Measurements from ENCODE around the gene VMP1. TPM values are rescaled to one million over a fixed set of nuclear protein-coding genes. Genes with fewer than 3 reads are reported as not detected.

VMP1 gene
- total RNA-seq, 2 experiments from 2014 or later: 29.2 to 38.0 TPM

- CTCF ChIA-PET (ENCODE audit: unreplicated experiment): no interaction called here
- Histone ChIP-seq H3K4me3 (ENCODE audit: low read depth, low read length, poor library complexity, severe bottlenecking) (no peak overlapping the region), H3K79me2 (ENCODE audit: insufficient read depth, low read depth, low read length) (no peaks in the 10 kb centered on the region), H3K27ac (ENCODE audit: low read depth, low read length, poor library complexity, severe bottlenecking) (no peak overlapping the region), H4K20me1 (ENCODE audit: insufficient read depth, low read length) (no peaks in the 10 kb centered on the region), H3K36me3 (ENCODE audit: insufficient read depth, low read length) (peaks cover 52% of the 10 kb centered on the region), H3K9me3 (ENCODE audit: low read length) (no peaks in the 10 kb centered on the region), H3K4me1 (ENCODE audit: insufficient read depth, low read length, poor library complexity, severe bottlenecking) (no peaks in the 10 kb centered on the region), H3K4me2 (ENCODE audit: low read length) (no peak overlapping the region), H3K9me2 (ENCODE audit: insufficient read depth, low read length) (no peaks in the 10 kb centered on the region), H2AFZ (ENCODE audit: low read length) (no peak overlapping the region)
- DNase-seq (ENCODE audit: low spot score): no peak
- intact Hi-C loops (cut with micrococcal nuclease; ENCODE audit: unreplicated experiment): no loop called here
- BruUV-seq (replicated peaks): no TSS peak
- TF ChIP-seq CTCF (conservative IDR thresholded peaks at IDR 0.05; ENCODE audit: low read length): no peak
- POLR2A ChIA-PET: interaction anchor here (0.7 kb wide), 2 partner anchors 13 to 119 kb away, joined by 3 read pairs; no protein-coding TSS in a partner anchor
These were observed 171.2 kb downstream of the VMP1 start for GRCh38 chr17:59878624-59879023.

DNA sequence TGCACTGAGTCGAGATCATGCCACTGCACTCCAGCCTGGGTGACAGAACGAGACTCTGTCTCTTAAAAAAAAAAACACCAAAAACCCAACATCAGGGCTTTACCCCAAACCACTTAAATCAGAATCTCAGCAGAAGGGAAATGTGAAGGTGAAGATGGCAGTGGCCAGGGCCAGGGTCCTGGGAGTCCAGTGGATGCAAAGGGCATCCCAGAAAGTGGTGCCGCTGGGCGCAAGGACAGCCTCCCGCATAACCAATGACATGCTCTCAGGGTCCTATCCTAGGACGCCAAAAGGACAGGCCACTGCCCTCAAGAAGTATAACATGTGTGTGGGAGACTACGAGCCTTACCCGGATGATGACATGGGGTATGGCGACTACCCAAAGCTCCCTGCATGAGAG lies 177.4 kb downstream of the VMP1 start:
- no peaks in the 10 kb centered on the region for H4K20me1 ChIP-seq (ENCODE audit: insufficient read depth, low read length)
- H3K36me3 ChIP-seq (ENCODE audit: insufficient read depth, low read length): peaks cover 41% of the 10 kb centered on the region
- intact Hi-C loops (cut with micrococcal nuclease; ENCODE audit: unreplicated experiment): no loop called here
- H3K4me3 ChIP-seq (ENCODE audit: low read depth, low read length, poor library complexity, severe bottlenecking): no peak overlapping the region
- no peak for TF ChIP-seq EZH2phosphoT487 (IDR thresholded peaks at IDR 0.05; ENCODE audit: borderline replicate concordance, low read depth, low read length)
- no peak for TF ChIP-seq CTCF (conservative IDR thresholded peaks at IDR 0.05; ENCODE audit: low read length)
- ChIA-PET POLR2A (no interaction called here), CTCF (ENCODE audit: unreplicated experiment) (no interaction called here)
- no peaks in the 10 kb centered on the region for H3K9me3 ChIP-seq (ENCODE audit: low read length)
- DNase-seq (ENCODE audit: low spot score): no peak
- H3K9me2 ChIP-seq (ENCODE audit: insufficient read depth, low read length): no peaks in the 10 kb centered on the region
- BruUV-seq (replicated peaks): no TSS peak
- H3K4me2 ChIP-seq (ENCODE audit: low read length): no peak overlapping the region
- H3K27ac ChIP-seq (ENCODE audit: low read depth, low read length, poor library complexity, severe bottlenecking): no peak overlapping the region
- H3K79me2 ChIP-seq (ENCODE audit: insufficient read depth, low read depth, low read length): no peaks in the 10 kb centered on the region
- no peaks in the 10 kb centered on the region for H3K4me1 ChIP-seq (ENCODE audit: insufficient read depth, low read length, poor library complexity, severe bottlenecking)
- no peak overlapping the region for H2AFZ ChIP-seq (ENCODE audit: low read length)

- no peaks in the 10 kb centered on the region for H4K20me1 ChIP-seq (ENCODE audit: insufficient read depth, low read length)
- no peak overlapping the region for H3K27ac ChIP-seq (ENCODE audit: low read depth, low read length, poor library complexity, severe bottlenecking)
- peaks cover 41% of the 10 kb centered on the region for H3K36me3 ChIP-seq (ENCODE audit: insufficient read depth, low read length)
- no peak overlapping the region for H2AFZ ChIP-seq (ENCODE audit: low read length)
- H3K4me1 ChIP-seq (ENCODE audit: insufficient read depth, low read length, poor library complexity, severe bottlenecking): peaks cover 4% of the 10 kb centered on the region
- H3K79me2 ChIP-seq (ENCODE audit: insufficient read depth, low read depth, low read length): peaks cover 21% of the 10 kb centered on the region; the same call in 1 of the 2 replicates
- intact Hi-C loops (cut with micrococcal nuclease; ENCODE audit: unreplicated experiment): no loop called here
- TF ChIP-seq CTCF (conservative IDR thresholded peaks at IDR 0.05; ENCODE audit: low read length) (no peak), EZH2phosphoT487 (IDR thresholded peaks at IDR 0.05; ENCODE audit: borderline replicate concordance, low read depth, low read length) (no peak)
- DNase-seq (ENCODE audit: low spot score): no peak
- no peak overlapping the region for H3K4me2 ChIP-seq (ENCODE audit: low read length)
- BruUV-seq (replicated peaks): no TSS peak
- POLR2A ChIA-PET: interaction anchor here (0.6 kb wide), 1 partner anchor 161 kb away, joined by 3 read pairs; no protein-coding TSS in a partner anchor
- no peaks in the 10 kb centered on the region for H3K9me2 ChIP-seq (ENCODE audit: insufficient read depth, low read length)
- no peaks in the 10 kb centered on the region for H3K9me3 ChIP-seq (ENCODE audit: low read length)
- H3K4me3 ChIP-seq (ENCODE audit: low read depth, low read length, poor library complexity, severe bottlenecking): no peak overlapping the region
- CTCF ChIA-PET (ENCODE audit: unreplicated experiment): no interaction called here
These were observed 180.8 kb downstream of the VMP1 start for GRCh38 chr17:59888145-59888750.

Measured in OCI-LY7 (cell line).